PC-9 (cell line): ENCODE measurements around the gene HOXD4. TPM values are rescaled to one million over a fixed set of nuclear protein-coding genes. Genes with fewer than 3 reads are reported as not detected.

Experiments used
- BruUV-seq: library from RNA; stranded (reverse); fragments of 400-500 nt; replicated peaks from 2 replicates; lab custom pipeline; 2021; lab: Mats Ljungman, UMichigan
- CTCF ChIA-PET: fragments of 300-600 bp; sonication (Branson Sonifier 250); formaldehyde crosslinking; loops from one replicate; lab custom pipeline; 2022; ENCODE audit warnings: antibody characterized with exemption; lab: Charles Lee
- POLR2A ChIA-PET: fragments of 300-600 bp; sonication (Branson Sonifier 250); formaldehyde crosslinking; loops from one replicate; lab custom pipeline; 2022; ENCODE audit warnings: antibody characterized with exemption; ENCODE audit not compliant: unreplicated experiment; lab: Charles Lee
- DNase-seq, 2 experiments: peaks; one replicate each; pipeline versions ENCODE4 v3.0.0 to v3.0.0-alpha.2; 2015 to 2022; ENCODE audit warnings: mixed read lengths in 1 of 2
- H2AFZ ChIP-seq: fragments of 200-600 bp; sonication (generic); 2 replicates; pipeline ENCODE4 v1.8.1; 2017; ENCODE audit warnings: antibody characterized with exemption
- H3F3A ChIP-seq: fragments of 200-600 bp; sonication (generic); 2 replicates; pipeline ENCODE4 v1.8.1; 2017; ENCODE audit warnings: antibody characterized with exemption, mild to moderate bottlenecking, low read depth; ENCODE audit not compliant: insufficient read depth
- H3K27ac ChIP-seq: fragments of 200-600 bp; sonication (generic); 2 replicates; pipeline ENCODE4 v1.6.1; 2016; ENCODE audit warnings: mixed run types
- H3K27me3 ChIP-seq: fragments of 200-600 bp; sonication (generic); 2 replicates; pipeline ENCODE4 v1.6.1; 2016; ENCODE audit warnings: low read depth, mixed run types; ENCODE audit not compliant: insufficient read depth
- H3K36me3 ChIP-seq: fragments of 200-600 bp; sonication (generic); 2 replicates; pipeline ENCODE4 v1.6.1; 2016; ENCODE audit warnings: low read depth, mixed run types
- H3K4me1 ChIP-seq: fragments of 200-600 bp; sonication (generic); replicated peaks from 2 replicates; pipeline ENCODE4 v1.6.1; 2016; ENCODE audit warnings: mixed run types; ENCODE audit not compliant: insufficient read depth
- H3K4me2 ChIP-seq: fragments of 200-600 bp; sonication (generic); 2 replicates; pipeline ENCODE4 v1.6.1; 2017; ENCODE audit warnings: mixed run types
- H3K4me3 ChIP-seq: fragments of 200-600 bp; sonication (generic); 2 replicates; pipeline ENCODE4 v1.6.1; 2016; ENCODE audit warnings: mixed run types
- H3K79me2 ChIP-seq: fragments of 200-600 bp; sonication (generic); 2 replicates; pipeline ENCODE4 v1.6.1; 2017; ENCODE audit warnings: low read depth, mixed run types
- H3K9me2 ChIP-seq: fragments of 200-600 bp; sonication (generic); 2 replicates; pipeline ENCODE4 v1.8.1; 2017; ENCODE audit warnings: mild to moderate bottlenecking; ENCODE audit not compliant: insufficient read depth
- H3K9me3 ChIP-seq: fragments of 200-600 bp; sonication (generic); 2 replicates; pipeline ENCODE4 v1.8.1; 2016; ENCODE audit warnings: low read depth; ENCODE audit not compliant: insufficient read depth
- H4K20me1 ChIP-seq: fragments of 200-600 bp; sonication (generic); 2 replicates; pipeline ENCODE4 v1.8.1; 2017; ENCODE audit not compliant: insufficient read depth
- CTCF ChIP-seq: fragments of 200-600 bp; sonication (generic); conservative IDR thresholded peaks from 2 replicates; pipeline ENCODE4 v1.6.1; 2017; ENCODE audit warnings: mixed run types, antibody characterized with exemption, mild to moderate bottlenecking, moderate library complexity
- EZH2 ChIP-seq: fragments of 200-600 bp; sonication (generic); IDR thresholded peaks from 2 replicates; pipeline ENCODE4 v1.8.0; 2017; ENCODE audit warnings: antibody characterized with exemption, low read depth
- intact Hi-C: fragments of 100-400 bp; cut with micrococcal nuclease; formaldehyde crosslinking; loops from one replicate; pipeline ENCODE4 v1.10.0; 2022; ENCODE audit not compliant: unreplicated experiment
- total RNA-seq: library from RNA; stranded (reverse); gene quantifications from 2 replicates; pipeline ENCODE4 v1.2.3, GENCODE V29; 2021

HOXD4 gene
- total RNA-seq, 1 experiment from 2014 or later, result not detected

GRCh38 chr2:176147800-176148496 is 3.4 kb upstream of the HOXD4 start:
- no peaks in the 10 kb centered on the region for H4K20me1 ChIP-seq
- no peaks in the 10 kb centered on the region for H3F3A ChIP-seq
- no peak overlapping the region for H2AFZ ChIP-seq
- H3K4me1 ChIP-seq, result no peaks in the 10 kb centered on the region
- peaks cover 85% of the 10 kb centered on the region for H3K27me3 ChIP-seq
- no peaks in the 10 kb centered on the region for H3K9me3 ChIP-seq
- H3K4me2 ChIP-seq, result no peak overlapping the region
- no TSS peak for BruUV-seq
- ChIA-PET POLR2A (no interaction called here), CTCF (no interaction called here)
- no peak overlapping the region for H3K4me3 ChIP-seq
- H3K9me2 ChIP-seq, result no peaks in the 10 kb centered on the region
- intact Hi-C loops, result no loop called here
- no peaks in the 10 kb centered on the region for H3K36me3 ChIP-seq
- no peak for DNase-seq
- H3K79me2 ChIP-seq, result no peaks in the 10 kb centered on the region
- H3K27ac ChIP-seq, result no peak overlapping the region
- TF ChIP-seq CTCF (no peak), EZH2 (no peak)

- H3K4me2 ChIP-seq, result no peak overlapping the region
- H3K9me3 ChIP-seq, result no peaks in the 10 kb centered on the region
- H3F3A ChIP-seq, result no peaks in the 10 kb centered on the region
- no peak overlapping the region for H3K4me3 ChIP-seq
- H2AFZ ChIP-seq, result no peak overlapping the region
- H3K27me3 ChIP-seq, result peaks cover 86% of the 10 kb centered on the region
- no peaks in the 10 kb centered on the region for H3K4me1 ChIP-seq
- POLR2A ChIA-PET, result interaction anchor here (0.6 kb wide), 1 partner anchor 97 kb away, joined by 3 read pairs; no protein-coding TSS in a partner anchor
- H3K36me3 ChIP-seq, result no peaks in the 10 kb centered on the region
- no peaks in the 10 kb centered on the region for H4K20me1 ChIP-seq
- TF ChIP-seq EZH2, result no peak
- TF ChIP-seq CTCF, result no peak
- BruUV-seq, result no TSS peak
- H3K79me2 ChIP-seq, result no peaks in the 10 kb centered on the region
- no peak for DNase-seq
- intact Hi-C loops, result no loop called here
- no peak overlapping the region for H3K27ac ChIP-seq
- H3K9me2 ChIP-seq, result no peaks in the 10 kb centered on the region
- CTCF ChIA-PET, result no interaction called here
Observed at GRCh38 chr2:176148751-176149421, 2.5 kb upstream of the HOXD4 start.

- intact Hi-C loops, result no loop called here
- no peaks in the 10 kb centered on the region for H3K9me2 ChIP-seq
- H3K27me3 ChIP-seq, result peaks cover 89% of the 10 kb centered on the region
- BruUV-seq, result no TSS peak
- H3K36me3 ChIP-seq, result no peaks in the 10 kb centered on the region
- no peaks in the 10 kb centered on the region for H3K9me3 ChIP-seq
- CTCF ChIA-PET, result no interaction called here
- no peak overlapping the region for H3K27ac ChIP-seq
- H4K20me1 ChIP-seq, result no peaks in the 10 kb centered on the region
- H2AFZ ChIP-seq, result no peak overlapping the region
- no peaks in the 10 kb centered on the region for H3K4me1 ChIP-seq
- POLR2A ChIA-PET, result no interaction called here
- TF ChIP-seq CTCF (no peak), EZH2 (no peak)
- no peaks in the 10 kb centered on the region for H3K79me2 ChIP-seq
- DNase-seq, result no peak
- no peak overlapping the region for H3K4me3 ChIP-seq
- no peak overlapping the region for H3K4me2 ChIP-seq
- H3F3A ChIP-seq, result no peaks in the 10 kb centered on the region
Observed at GRCh38 chr2:176149481-176149938, 1.8 kb upstream of the HOXD4 start.
